WTC11 (cell line): ENCODE data around the gene DNAJB2. TPM values are rescaled to one million over a fixed set of nuclear protein-coding genes. Genes with fewer than 3 reads are reported as not detected.

Source experiments
- ATAC-seq: fragments of 200-7000 bp; cut with Tn5 transposase; 2 replicates; pipeline ENCODE4 v1.10.0; 2021; ENCODE audit warnings: mild to moderate bottlenecking, moderate library complexity
- Bru-seq: library from RNA; stranded (reverse); fragments of 400-500 nt; gene quantifications from one replicate; lab custom pipeline; 2021; lab: Mats Ljungman, UMichigan
- CTCF ChIA-PET: fragments of 300-600 bp; sonication (Branson Sonifier 250); formaldehyde crosslinking; loops from one replicate; lab custom pipeline; 2021; ENCODE audit warnings: antibody characterized with exemption; lab: Charles Lee
- POLR2A ChIA-PET: fragments of 350-600 bp; sonication (Branson Sonifier 250); formaldehyde crosslinking; loops from one replicate; lab custom pipeline; 2021; ENCODE audit warnings: antibody characterized with exemption; lab: Charles Lee
- DNase-seq: peaks from one replicate; pipeline ENCODE4 v3.0.0; 2021; ENCODE audit warnings: low spot score
- H3K27ac Mint-ChIP-seq: 2 replicates; pipeline ENCODE4 v1.8.0; 2021; ENCODE audit warnings: mixed read lengths
- H3K27me3 Mint-ChIP-seq: 2 replicates; pipeline ENCODE4 v1.8.0; 2021; ENCODE audit warnings: low read depth, mild to moderate bottlenecking, moderate library complexity, mixed read lengths
- H3K36me3 Mint-ChIP-seq: 2 replicates; pipeline ENCODE4 v1.8.0; 2021; ENCODE audit warnings: mixed read lengths
- H3K4me1 Mint-ChIP-seq: 2 replicates; pipeline ENCODE4 v1.8.0; 2022; ENCODE audit warnings: mixed read lengths
- H3K4me3 Mint-ChIP-seq: 2 replicates; pipeline ENCODE4 v1.8.0; 2021; ENCODE audit warnings: mild to moderate bottlenecking, moderate library complexity, mixed read lengths
- H3K9me3 Mint-ChIP-seq: 2 replicates; pipeline ENCODE4 v1.8.0; 2021; ENCODE audit warnings: mixed read lengths
- CDX4 ChIP-seq: fragments of 250-450 bp; sonication (Bioruptor Pico); IDR thresholded peaks from 2 replicates; pipeline ENCODE4 v1.9.0; 2021; ENCODE audit warnings: moderate library complexity, mild to moderate bottlenecking, inconsistent platforms, borderline replicate concordance
- CREM ChIP-seq: sonication (generic); formaldehyde crosslinking; IDR thresholded peaks from 2 replicates; pipeline ENCODE4 v1.8.1; 2022; ENCODE audit warnings: mild to moderate bottlenecking, missing genetic modification reagents, moderate library complexity
- CTCF ChIP-seq: fragments of 200-600 bp; IDR thresholded peaks from 2 replicates; pipeline ENCODE4 v1.8.0; 2022; ENCODE audit warnings: antibody characterized with exemption
- E2F5 ChIP-seq: sonication (generic); formaldehyde crosslinking; IDR thresholded peaks from 2 replicates; pipeline ENCODE4 v1.8.1; 2022; ENCODE audit warnings: mild to moderate bottlenecking, moderate library complexity, missing genetic modification reagents
- ELF4 ChIP-seq: sonication (generic); formaldehyde crosslinking; IDR thresholded peaks from 2 replicates; pipeline ENCODE4 v1.8.1; 2022; ENCODE audit warnings: low read depth, mild to moderate bottlenecking, moderate library complexity, missing genetic modification reagents
- ERG ChIP-seq: fragments of 250-450 bp; sonication (Bioruptor Pico); IDR thresholded peaks from 2 replicates; pipeline ENCODE4 v1.8.0; 2021; ENCODE audit warnings: mild to moderate bottlenecking
- ETV6 ChIP-seq: sonication (generic); formaldehyde crosslinking; IDR thresholded peaks from 2 replicates; pipeline ENCODE4 v1.8.1; 2022; ENCODE audit warnings: mild to moderate bottlenecking, missing genetic modification reagents
- FOXP1 ChIP-seq: sonication (generic); formaldehyde crosslinking; IDR thresholded peaks from 2 replicates; pipeline ENCODE4 v1.8.0; 2022; ENCODE audit warnings: missing genetic modification reagents, mild to moderate bottlenecking, moderate library complexity, borderline replicate concordance
- FOXP4 ChIP-seq: sonication (generic); formaldehyde crosslinking; IDR thresholded peaks from 2 replicates; pipeline ENCODE4 v1.8.0; 2022; ENCODE audit warnings: mild to moderate bottlenecking, missing genetic modification reagents
- IRF1 ChIP-seq: sonication (generic); formaldehyde crosslinking; IDR thresholded peaks from 2 replicates; pipeline ENCODE4 v1.8.0; 2023; ENCODE audit warnings: missing genetic modification reagents
- IRF2 ChIP-seq: sonication (generic); formaldehyde crosslinking; IDR thresholded peaks from 2 replicates; pipeline ENCODE4 v1.8.0; 2022; ENCODE audit warnings: low read depth, missing genetic modification reagents, borderline replicate concordance
- JAZF1 ChIP-seq: fragments of 250-450 bp; sonication (Bioruptor Pico); IDR thresholded peaks from 2 replicates; pipeline ENCODE4 v1.9.0; 2021; ENCODE audit warnings: moderate library complexity, mild to moderate bottlenecking, inconsistent platforms
- JUN ChIP-seq: sonication (generic); formaldehyde crosslinking; IDR thresholded peaks from 2 replicates; pipeline ENCODE4 v1.8.0; 2023; ENCODE audit warnings: mild to moderate bottlenecking, missing genetic modification reagents
- MYBL2 ChIP-seq: sonication (generic); formaldehyde crosslinking; IDR thresholded peaks from 2 replicates; pipeline ENCODE4 v1.8.1; 2023; ENCODE audit warnings: mild to moderate bottlenecking, moderate library complexity, missing genetic modification reagents
- NR3C1 ChIP-seq: sonication (generic); formaldehyde crosslinking; conservative IDR thresholded peaks from 2 replicates; pipeline ENCODE4 v1.8.1; 2023; ENCODE audit warnings: low read depth, mild to moderate bottlenecking, missing genetic modification reagents
- SP1 ChIP-seq: sonication (generic); formaldehyde crosslinking; conservative IDR thresholded peaks from 2 replicates; pipeline ENCODE4 v1.8.1; 2022; ENCODE audit warnings: missing genetic modification reagents
- TEAD4 ChIP-seq: sonication (generic); formaldehyde crosslinking; IDR thresholded peaks from 2 replicates; pipeline ENCODE4 v1.8.0; 2022; ENCODE audit warnings: mild to moderate bottlenecking, missing genetic modification reagents
- USF2 ChIP-seq: sonication (generic); formaldehyde crosslinking; IDR thresholded peaks from 2 replicates; pipeline ENCODE4 v1.8.1; 2023; ENCODE audit warnings: mild to moderate bottlenecking, missing genetic modification reagents, moderate library complexity
- ZBTB21 ChIP-seq: sonication (generic); formaldehyde crosslinking; IDR thresholded peaks from 2 replicates; pipeline ENCODE4 v1.8.1; 2023; ENCODE audit warnings: mild to moderate bottlenecking, missing genetic modification reagents, borderline replicate concordance
- ZNF138 ChIP-seq: sonication (generic); formaldehyde crosslinking; conservative IDR thresholded peaks from 2 replicates; pipeline ENCODE4 v1.8.1; 2022; ENCODE audit warnings: mild to moderate bottlenecking, moderate library complexity, missing genetic modification reagents
- ZNF232 ChIP-seq: sonication (generic); formaldehyde crosslinking; IDR thresholded peaks from 2 replicates; pipeline ENCODE4 v1.8.0; 2022; ENCODE audit warnings: mild to moderate bottlenecking, missing genetic modification reagents
- ZNF317 ChIP-seq: sonication (generic); formaldehyde crosslinking; IDR thresholded peaks from 2 replicates; pipeline ENCODE4 v1.8.1; 2023; ENCODE audit warnings: low read depth, mild to moderate bottlenecking, moderate library complexity, missing genetic modification reagents, borderline replicate concordance
- ZNF416 ChIP-seq: fragments of 250-450 bp; sonication (Bioruptor Pico); IDR thresholded peaks from 2 replicates; pipeline ENCODE4 v1.9.0; 2021; ENCODE audit warnings: mild to moderate bottlenecking, inconsistent platforms
- ZNF512 ChIP-seq: sonication (generic); formaldehyde crosslinking; IDR thresholded peaks from 2 replicates; pipeline ENCODE4 v1.8.1; 2022; ENCODE audit warnings: missing genetic modification reagents, borderline replicate concordance
- long read RNA-seq, 3 experiments: library from RNA in 1 of 3; library from capped mRNA in 1 of 3; library from polyadenylated mRNA in 1 of 3; unstranded in 2 of 3; stranded (forward) in 1 of 3; transcript quantifications; one replicate each; pipeline ENCODE4 v2.0.0, GENCODE V29; 2021
- total RNA-seq: library from RNA; stranded (reverse); gene quantifications from 3 replicates; pipeline ENCODE4 v1.2.3, GENCODE V29; 2021

DNAJB2 gene
- total RNA-seq (36.1 to 42.8 TPM (median 40.3 TPM) in 3 replicates), Bru-seq, nascent RNA (percentile 60 among the genes with signal in this experiment)
- long read RNA-seq, experiment 1, transcript DNAJB2-202 (10 exons, 1,946 nt), result major isoform, 14 of 18 reads
- long read RNA-seq, experiment 1, partial matches to known transcripts, result 0 of 18 reads
- long read RNA-seq, experiment 1, other reads (novel, unspliced or antisense), result 3 of 18 reads
- long read RNA-seq, experiment 2, transcript DNAJB2-202 (10 exons, 1,946 nt), result major isoform, 16 of 35 reads
- long read RNA-seq, experiment 2, partial matches to known transcripts, result 16 of 35 reads
- long read RNA-seq, experiment 2, other reads (novel, unspliced or antisense), result 1 of 35 reads
- long read RNA-seq, experiment 3, partial matches to known transcripts, result 0 of 19 reads
- long read RNA-seq, experiment 3, other reads (novel, unspliced or antisense), result 17 of 19 reads

GRCh38 chr2:219279151-219279915, at the start of gene DNAJB2:
TSS of gene DNAJB2 (plus strand) at chr2:219279366. CDS start at chr2:219279834, 468 bp downstream.
- peaks cover 6% of the 10 kb centered on the region; the same call in 1 of the 2 replicates for H3K36me3 Mint-ChIP-seq
- peaks cover 4% of the 10 kb centered on the region; the same call in 1 of the 2 replicates for H3K27me3 Mint-ChIP-seq
- DNase-seq, result peak; percentile 97
- peak within 1 kb of the TSS; percentile 96 for H3K27ac Mint-ChIP-seq
- CTCF ChIA-PET, result interaction anchor here (0.6 to 6.5 kb wide), 17 partner anchors 9 to 278 kb away, joined by 3 to 158 read pairs (median 4); partner anchors contain the start of genes GLB1L, STK16 and TUBA4A
- H3K9me3 Mint-ChIP-seq, result no peaks in the 10 kb centered on the region
- peaks cover 31% of the 10 kb centered on the region for H3K4me1 Mint-ChIP-seq
- peak; percentile 81 for ATAC-seq
- peak within 1 kb of the TSS; percentile 88 for H3K4me3 Mint-ChIP-seq
- POLR2A ChIA-PET, result interaction anchor here (1.2 to 3.0 kb wide), 7 partner anchors 16 to 219 kb away, joined by 4 to 21 read pairs (median 7); partner anchors contain the start of genes ABCB6, ANKZF1, ATG9A and GLB1L
- TF ChIP-seq CREM (CRISPR knock-in tag), result peak; percentile 74; the same call in 1 of the 2 replicates
- peak; percentile 72; the same call in 1 of the 2 replicates for TF ChIP-seq ETV6
- no peak for TF ChIP-seq IRF1
- no peak for TF ChIP-seq TEAD4
- TF ChIP-seq MYBL2 (CRISPR knock-in tag), result no peak
- peak; percentile 95 for TF ChIP-seq SP1 (CRISPR knock-in tag)
- TF ChIP-seq USF2 (CRISPR knock-in tag), result 0 out of 2 replicates have a peak, but pooled peaks have one; percentile 12
- no peak for TF ChIP-seq CTCF
- no peak for TF ChIP-seq ZNF416 (CRISPR knock-in tag)
- TF ChIP-seq ERG (CRISPR knock-in tag), result no peak
- no peak for TF ChIP-seq NR3C1
- no peak for TF ChIP-seq CDX4
- TF ChIP-seq ELF4 (CRISPR knock-in tag), result no peak
- TF ChIP-seq FOXP1 (CRISPR knock-in tag), result no peak
- no peak for TF ChIP-seq IRF2 (CRISPR knock-in tag)
- TF ChIP-seq ZNF512 (CRISPR knock-in tag), result no peak
- 0 out of 2 replicates have a peak, but pooled peaks have one; percentile 68 for TF ChIP-seq ZNF232 (CRISPR knock-in tag)
- TF ChIP-seq E2F5 (CRISPR knock-in tag), result peak; percentile 83
- no peak; the same call in 1 of the 2 replicates for TF ChIP-seq ZBTB21 (CRISPR knock-in tag)
- TF ChIP-seq ZNF317 (CRISPR knock-in tag), result 0 out of 2 replicates have a peak, but pooled peaks have one; percentile 34
- no peak for TF ChIP-seq JAZF1 (CRISPR knock-in tag)
- no peak for TF ChIP-seq ZNF138 (CRISPR knock-in tag)
- peak; percentile 71; the same call in 1 of the 2 replicates for TF ChIP-seq FOXP4 (CRISPR knock-in tag)
- no peak for TF ChIP-seq JUN
